ENCODE data around the gene STK32B. TPM values are rescaled to one million over a fixed set of nuclear protein-coding genes. Genes with fewer than 3 reads are reported as not detected.

Gene STK32B
- total RNA-seq, 2 experiments from 2014 or later: not detected

- Mint-ChIP-seq H3K36me3 (ENCODE audit: low read depth) (no peaks in the 10 kb centered on the region), H3K4me1 (ENCODE audit: low read depth) (no peaks in the 10 kb centered on the region), H3K9me3 (no peaks in the 10 kb centered on the region), H3K27ac (no peak overlapping the region), H3K4me3 (no peak overlapping the region), H3K27me3 (no peaks in the 10 kb centered on the region)
- no peak for DNase-seq
- intact Hi-C loops (cut with micrococcal nuclease): no loop called here
- ChIA-PET POLR2A (no interaction called here), CTCF (interaction anchor here (0.6 kb wide), 1 partner anchor 176 kb away, joined by 4 read pairs; no protein-coding TSS in a partner anchor)
- no peak for ATAC-seq
- TF ChIP-seq, protein P1, sequence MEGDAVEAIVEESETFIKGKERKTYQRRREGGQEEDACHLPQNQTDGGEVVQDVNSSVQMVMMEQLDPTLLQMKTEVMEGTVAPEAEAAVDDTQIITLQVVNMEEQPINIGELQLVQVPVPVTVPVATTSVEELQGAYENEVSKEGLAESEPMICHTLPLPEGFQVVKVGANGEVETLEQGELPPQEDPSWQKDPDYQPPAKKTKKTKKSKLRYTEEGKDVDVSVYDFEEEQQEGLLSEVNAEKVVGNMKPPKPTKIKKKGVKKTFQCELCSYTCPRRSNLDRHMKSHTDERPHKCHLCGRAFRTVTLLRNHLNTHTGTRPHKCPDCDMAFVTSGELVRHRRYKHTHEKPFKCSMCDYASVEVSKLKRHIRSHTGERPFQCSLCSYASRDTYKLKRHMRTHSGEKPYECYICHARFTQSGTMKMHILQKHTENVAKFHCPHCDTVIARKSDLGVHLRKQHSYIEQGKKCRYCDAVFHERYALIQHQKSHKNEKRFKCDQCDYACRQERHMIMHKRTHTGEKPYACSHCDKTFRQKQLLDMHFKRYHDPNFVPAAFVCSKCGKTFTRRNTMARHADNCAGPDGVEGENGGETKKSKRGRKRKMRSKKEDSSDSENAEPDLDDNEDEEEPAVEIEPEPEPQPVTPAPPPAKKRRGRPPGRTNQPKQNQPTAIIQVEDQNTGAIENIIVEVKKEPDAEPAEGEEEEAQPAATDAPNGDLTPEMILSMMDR (IDR thresholded peaks at IDR 0.05): no peak
Measured at GRCh38 chr4:5524446-5525299, 473.4 kb downstream of the STK32B start.

DNA sequence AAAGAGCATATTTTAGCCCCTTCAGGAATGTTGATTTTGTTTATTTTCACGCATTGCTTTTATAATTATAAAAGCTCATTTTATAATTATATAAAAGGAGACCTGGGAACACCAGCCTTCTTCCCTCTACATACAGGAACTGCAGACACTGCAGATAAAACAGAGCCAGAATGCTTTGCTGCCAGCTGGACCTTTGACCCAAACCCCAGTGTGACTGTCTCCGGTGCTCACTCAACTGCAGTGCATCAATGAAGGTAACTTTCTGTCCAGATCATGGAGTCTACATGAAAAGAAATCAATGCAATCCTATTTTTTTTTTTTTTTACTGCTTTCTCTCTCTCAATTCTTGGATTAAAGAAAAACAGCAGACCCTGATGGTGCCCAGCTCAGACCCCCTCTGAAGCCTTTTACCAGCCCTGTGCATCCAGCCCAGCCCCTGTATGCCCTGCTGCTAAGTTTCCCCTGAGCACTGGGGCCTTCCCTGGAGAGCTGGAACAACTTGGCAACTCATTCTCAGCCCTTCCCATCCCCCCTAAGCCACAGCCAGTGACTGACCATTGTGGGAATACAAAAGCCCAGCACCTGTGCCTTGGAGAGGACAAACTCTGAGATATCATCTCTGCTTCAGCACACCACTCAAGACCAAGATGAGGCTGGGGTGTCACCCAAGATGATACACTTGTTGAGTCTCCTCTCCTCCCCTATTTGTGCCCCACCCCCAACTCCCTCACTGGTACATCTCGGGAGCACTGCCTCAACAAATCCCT, 475.0 kb downstream of the STK32B start:
- intact Hi-C loops (cut with micrococcal nuclease): no loop called here
- CTCF ChIA-PET: no interaction called here
- Mint-ChIP-seq H3K9me3 (no peaks in the 10 kb centered on the region), H3K27me3 (no peaks in the 10 kb centered on the region), H3K4me1 (ENCODE audit: low read depth) (no peaks in the 10 kb centered on the region), H3K36me3 (ENCODE audit: low read depth) (no peaks in the 10 kb centered on the region), H3K4me3 (no peak overlapping the region), H3K27ac (no peak overlapping the region)
- DNase-seq: no peak
- POLR2A ChIA-PET: no interaction called here
- no peak for ATAC-seq
- TF ChIP-seq, protein P1 (IDR thresholded peaks at IDR 0.05): no peak

DNA sequence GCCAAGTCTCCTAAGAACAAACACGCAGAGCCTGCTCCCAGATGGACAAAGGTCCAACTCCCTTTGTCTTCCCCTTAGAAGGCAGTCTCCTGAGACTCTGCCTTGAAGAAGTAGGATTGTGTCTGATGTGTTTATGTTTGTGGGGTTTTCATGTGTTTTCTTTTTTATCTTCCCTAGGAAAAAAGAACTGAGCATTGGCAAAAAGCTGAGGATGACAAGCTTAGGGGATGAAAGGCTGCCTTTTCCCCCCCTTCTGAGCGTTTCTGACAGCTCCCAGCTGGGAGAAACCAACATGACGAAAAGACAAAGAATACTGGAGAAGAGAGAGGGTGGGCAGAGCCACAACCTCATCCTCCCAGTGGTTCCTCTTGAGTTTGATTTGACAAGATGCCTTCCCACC, 475.9 kb downstream of the STK32B start:
- ATAC-seq: no peak
- TF ChIP-seq, protein P1 (IDR thresholded peaks at IDR 0.05): no peak
- Mint-ChIP-seq H3K9me3 (no peaks in the 10 kb centered on the region), H3K4me3 (no peak overlapping the region), H3K36me3 (ENCODE audit: low read depth) (no peaks in the 10 kb centered on the region), H3K27ac (no peak overlapping the region), H3K27me3 (no peaks in the 10 kb centered on the region), H3K4me1 (ENCODE audit: low read depth) (no peaks in the 10 kb centered on the region)
- intact Hi-C loops (cut with micrococcal nuclease): no loop called here
- CTCF ChIA-PET: no interaction called here
- POLR2A ChIA-PET: no interaction called here
- DNase-seq: no peak

DNA sequence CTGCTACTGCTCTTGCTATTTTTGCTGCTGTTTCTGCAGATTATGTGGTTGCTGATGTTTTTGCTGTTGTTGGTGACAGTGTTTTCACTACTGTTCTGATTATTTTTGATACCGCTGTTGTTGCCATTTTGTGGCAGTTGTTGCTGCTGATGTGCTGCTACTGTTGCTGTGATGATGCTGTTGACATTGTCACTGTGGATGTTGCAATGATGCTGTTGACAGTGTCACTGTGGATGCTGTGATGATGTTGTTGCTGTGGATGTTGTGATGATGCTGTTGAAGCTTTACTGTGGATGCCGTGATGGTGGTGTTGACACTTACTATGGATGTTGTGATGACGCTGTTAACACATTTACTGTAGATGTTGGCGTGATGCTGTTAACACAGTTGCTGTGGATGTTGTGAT, 476.8 kb downstream of the STK32B start:
- no peaks in the 10 kb centered on the region for H3K4me1 Mint-ChIP-seq (ENCODE audit: low read depth)
- H3K36me3 Mint-ChIP-seq (ENCODE audit: low read depth): no peaks in the 10 kb centered on the region
- TF ChIP-seq, protein P1 (IDR thresholded peaks at IDR 0.05): no peak
- H3K27me3 Mint-ChIP-seq: no peaks in the 10 kb centered on the region
- no peaks in the 10 kb centered on the region for H3K9me3 Mint-ChIP-seq
- no peak for DNase-seq
- ChIA-PET POLR2A (no interaction called here), CTCF (no interaction called here)
- H3K4me3 Mint-ChIP-seq: no peak overlapping the region
- intact Hi-C loops (cut with micrococcal nuclease): no loop called here
- H3K27ac Mint-ChIP-seq: no peak overlapping the region
- ATAC-seq: no peak

DNA sequence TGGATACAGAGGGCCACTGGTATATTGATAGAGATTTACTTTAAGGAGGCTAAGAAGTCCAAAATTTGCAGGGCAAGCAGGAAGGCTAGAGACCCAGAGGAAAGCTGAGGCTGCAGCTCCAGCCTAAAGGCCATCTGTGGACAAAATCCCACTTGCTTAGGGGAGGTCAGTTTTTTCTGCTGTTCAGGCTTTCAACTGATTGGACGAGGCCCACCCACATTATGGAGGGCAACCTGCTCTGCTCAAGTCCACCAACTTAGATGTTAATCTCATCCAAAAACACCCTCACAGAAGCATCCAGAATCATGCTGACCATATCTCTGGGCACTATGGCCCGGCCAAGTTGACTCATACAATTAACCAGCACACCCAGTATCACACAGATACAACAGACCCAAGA, 480.8 kb downstream of the STK32B start:
- CTCF ChIA-PET: no interaction called here
- Mint-ChIP-seq H3K4me1 (ENCODE audit: low read depth) (no peaks in the 10 kb centered on the region), H3K36me3 (ENCODE audit: low read depth) (no peaks in the 10 kb centered on the region), H3K27me3 (no peaks in the 10 kb centered on the region), H3K27ac (no peak overlapping the region), H3K9me3 (peaks cover 9% of the 10 kb centered on the region), H3K4me3 (no peak overlapping the region)
- no peak for DNase-seq
- TF ChIP-seq, protein P1 (IDR thresholded peaks at IDR 0.05): no peak
- ATAC-seq: no peak
- POLR2A ChIA-PET: no interaction called here
- intact Hi-C loops (cut with micrococcal nuclease): no loop called here

All from activated CD8-positive, alpha-beta T cell treated with anti-CD3 and anti-CD28 coated beads for 36 hours (primary cell).